Ramos (cell line): ENCODE data around the gene RNF7.
"Not testable (repeated sequence)": the region's sequence is repeated elsewhere in the genome, so short reads cannot be mapped to it uniquely, and the experiment has no call there.

Experiments used
- in situ Hi-C: fragments of 300-500 bp; cut with MboI; formaldehyde crosslinking; loops from one replicate; pipeline ENCODE4 v1.14.3; 2022; ENCODE audit warnings: low sequenced_read_pairs; ENCODE audit not compliant: unreplicated experiment

The RNF7 gene

GRCh38 chr3:141776885-141777284, 38.8 kb downstream of the RNF7 start:
- in situ Hi-C loops = no loop called here

DNA sequence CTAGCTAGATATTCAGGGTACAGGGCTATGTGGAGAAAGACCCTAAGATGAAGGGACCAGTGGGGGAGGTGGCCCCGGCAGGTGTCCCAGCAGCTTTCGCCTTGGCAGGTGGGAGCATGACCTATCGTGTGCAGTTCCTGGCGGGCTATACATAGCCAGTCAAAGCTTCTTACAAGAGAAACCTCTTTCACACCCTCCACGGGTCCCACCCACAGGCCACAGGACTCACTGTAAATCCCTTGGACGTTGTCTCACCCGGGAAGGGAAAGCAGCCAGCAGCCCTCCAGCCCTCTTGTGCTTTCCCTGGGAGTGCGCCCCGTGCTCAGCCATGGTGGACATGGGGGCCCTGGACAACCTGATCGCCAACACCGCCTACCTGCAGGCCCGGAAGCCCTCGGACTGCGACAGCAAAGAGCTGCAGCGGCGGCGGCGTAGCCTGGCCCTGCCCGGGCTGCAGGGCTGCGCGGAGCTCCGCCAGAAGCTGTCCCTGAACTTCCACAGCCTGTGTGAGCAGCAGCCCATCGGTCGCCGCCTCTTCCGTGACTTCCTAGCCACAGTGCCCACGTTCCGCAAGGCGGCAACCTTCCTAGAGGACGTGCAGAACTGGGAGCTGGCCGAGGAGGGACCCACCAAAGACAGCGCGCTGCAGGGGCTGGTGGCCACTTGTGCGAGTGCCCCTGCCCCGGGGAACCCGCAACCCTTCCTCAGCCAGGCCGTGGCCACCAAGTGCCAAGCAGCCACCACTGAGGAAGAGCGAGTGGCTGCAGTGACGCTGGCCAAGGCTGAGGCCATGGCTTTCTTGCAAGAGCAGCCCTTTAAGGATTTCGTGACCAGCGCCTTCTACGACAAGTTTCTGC, 40.1 kb downstream of the RNF7 start:
- in situ Hi-C loops = no loop called here

- in situ Hi-C loops = no loop called here
These were observed 41.6 kb downstream of the RNF7 start for GRCh38 chr3:141779667-141780066.

DNA sequence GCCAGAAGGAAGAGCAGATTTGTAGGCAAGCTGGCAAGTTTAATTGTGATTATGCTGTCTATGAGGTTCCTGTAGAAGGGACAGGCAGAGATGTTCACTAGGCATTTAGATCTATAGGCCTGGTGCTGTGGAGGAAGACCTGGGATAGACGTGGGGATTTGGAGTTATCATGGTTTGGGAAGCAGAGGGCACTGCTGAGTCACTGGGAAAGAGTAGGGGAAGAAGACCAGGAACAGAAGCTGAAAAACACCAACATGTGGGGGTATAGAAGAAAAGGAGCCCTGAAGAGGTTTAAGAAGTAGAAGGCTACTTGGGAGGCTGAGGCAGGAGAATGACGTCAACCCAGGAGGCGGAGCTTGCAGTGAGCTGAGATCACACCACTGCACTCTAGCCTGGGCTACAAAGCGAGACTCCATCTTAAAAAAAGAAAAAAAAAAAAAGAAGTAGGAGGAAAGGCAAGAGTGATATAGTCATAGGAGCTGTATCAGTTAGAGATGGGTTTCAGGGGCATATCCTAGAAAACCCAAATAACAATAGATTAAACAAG, 44.4 kb downstream of the RNF7 start:
- in situ Hi-C loops = no loop called here

- in situ Hi-C loops = no loop called here
These were observed 45.5 kb downstream of the RNF7 start for GRCh38 chr3:141783632-141784031.

GRCh38 chr3:141784096-141784495, 46.0 kb downstream of the RNF7 start:
- in situ Hi-C loops = no loop called here

DNA sequence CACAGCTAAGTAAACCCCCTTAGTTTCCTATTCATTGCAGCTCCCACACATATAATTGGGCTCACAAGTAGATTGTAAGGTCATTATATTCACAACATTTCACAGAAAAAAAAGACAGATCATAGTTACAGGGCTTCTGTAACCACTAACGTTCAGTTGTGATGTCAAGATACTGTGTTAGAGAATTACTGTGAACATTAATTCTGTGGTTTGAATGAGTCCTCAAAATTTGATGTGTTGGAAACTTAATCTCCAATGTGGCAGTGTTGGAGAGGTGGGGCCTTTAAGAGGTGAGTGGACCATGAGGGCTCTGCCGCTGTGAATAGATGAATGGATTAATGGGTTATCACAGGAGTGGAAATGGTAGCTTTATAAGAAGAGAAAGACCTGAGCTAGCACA, 46.4 kb downstream of the RNF7 start:
- in situ Hi-C loops = no loop called here

GRCh38 chr3:141788149-141788548, 50.1 kb downstream of the RNF7 start:
- in situ Hi-C loops = no loop called here

DNA sequence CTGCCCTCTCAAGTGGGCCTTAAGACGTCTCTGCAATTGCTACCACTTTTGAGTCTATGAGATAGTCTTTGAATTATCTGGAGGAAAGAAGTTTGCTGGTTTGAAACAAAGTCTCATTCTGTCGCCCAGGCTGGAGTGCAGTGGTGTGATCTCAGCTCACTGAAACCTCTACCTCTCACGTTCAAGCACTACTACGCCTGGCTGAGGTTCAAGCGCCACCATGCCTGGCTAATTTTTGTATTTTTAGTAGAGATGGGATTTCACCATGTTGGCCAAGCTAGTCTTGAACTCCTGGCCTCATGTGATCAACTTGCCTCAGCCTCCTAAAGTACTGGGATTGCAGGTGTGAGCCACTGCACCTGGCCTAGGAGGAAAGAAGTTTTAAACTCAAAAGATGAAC, 50.7 kb downstream of the RNF7 start:
- in situ Hi-C loops = not testable (repeated sequence)

DNA sequence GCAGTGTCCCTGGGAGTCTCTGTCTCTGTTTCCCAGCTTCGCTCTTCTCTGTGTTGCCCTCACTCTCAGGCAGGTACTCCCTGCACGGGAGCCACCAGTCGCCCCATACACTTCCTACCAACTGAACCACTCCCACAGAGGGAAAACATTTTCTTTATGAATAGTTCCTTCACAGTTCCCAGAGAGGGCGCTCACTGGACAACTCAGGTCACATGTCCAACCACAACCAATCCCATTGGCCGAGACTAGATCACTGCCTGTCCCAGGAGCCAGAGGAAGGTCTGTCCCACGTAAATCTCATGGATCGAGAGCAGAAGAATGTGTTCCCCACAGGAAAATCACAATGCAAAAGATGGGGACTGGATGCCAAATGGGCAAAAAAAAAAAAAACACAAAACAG, 51.2 kb downstream of the RNF7 start:
- in situ Hi-C loops = no loop called here

DNA sequence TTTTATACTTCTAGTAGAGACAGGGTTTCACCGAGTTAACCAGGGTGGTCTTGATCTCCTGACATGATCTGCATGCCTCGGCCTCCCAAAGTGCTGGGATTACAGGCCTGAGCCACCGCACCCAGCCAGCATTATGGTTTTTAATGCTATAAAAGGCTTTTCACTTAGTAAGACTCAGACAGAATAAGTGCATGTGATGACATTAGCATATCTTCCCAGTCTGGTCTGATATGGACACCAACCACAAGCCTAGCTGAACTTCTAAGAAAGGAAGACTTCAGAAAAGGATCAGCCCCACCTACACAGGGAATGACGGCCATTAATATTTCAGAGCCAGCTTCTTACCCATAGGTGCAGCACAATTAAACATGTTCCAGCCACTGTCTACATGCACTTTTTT, 52.1 kb downstream of the RNF7 start:
- in situ Hi-C loops = no loop called here

DNA sequence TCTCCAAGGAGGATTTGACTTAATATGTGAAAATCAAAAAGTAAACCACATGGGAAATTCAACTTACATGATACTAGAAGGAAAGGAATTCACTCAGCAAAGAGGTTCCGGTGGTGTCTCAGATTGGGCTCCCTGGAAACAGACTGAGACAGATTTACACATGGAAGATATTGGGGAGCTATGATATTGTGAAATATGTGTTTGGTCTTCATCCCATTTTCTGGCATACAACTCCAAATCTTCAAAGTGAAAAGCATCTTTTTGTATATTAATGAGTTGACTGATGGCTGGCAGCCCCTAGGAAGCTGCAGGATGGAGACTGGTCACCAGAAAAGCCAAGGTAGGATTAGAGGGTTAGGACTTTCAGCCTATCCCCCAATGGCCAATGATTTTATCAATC, 54.4 kb downstream of the RNF7 start:
- in situ Hi-C loops = no loop called here

GRCh38 chr3:141793476-141794260, 55.6 kb downstream of the RNF7 start:
- in situ Hi-C loops = no loop called here

DNA sequence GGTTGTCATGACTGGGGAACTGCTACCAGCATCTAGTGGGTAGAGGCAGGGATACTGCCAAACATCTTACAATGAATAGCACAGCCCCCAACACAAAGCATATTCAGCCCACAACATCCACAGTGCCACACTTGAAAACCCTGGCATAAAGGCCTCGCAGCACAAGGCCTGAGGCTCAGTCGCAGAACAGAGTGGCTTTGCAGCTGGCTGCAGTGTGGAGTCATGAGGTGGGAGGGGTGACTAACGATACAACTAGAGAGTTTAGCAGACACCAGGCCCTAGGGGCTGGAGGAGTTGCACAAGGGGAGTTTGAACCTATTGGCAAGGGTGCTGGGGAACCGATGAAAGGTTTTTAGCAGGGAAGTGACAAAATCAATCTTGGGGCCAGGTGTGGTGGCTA, 57.2 kb downstream of the RNF7 start:
- in situ Hi-C loops = no loop called here

DNA sequence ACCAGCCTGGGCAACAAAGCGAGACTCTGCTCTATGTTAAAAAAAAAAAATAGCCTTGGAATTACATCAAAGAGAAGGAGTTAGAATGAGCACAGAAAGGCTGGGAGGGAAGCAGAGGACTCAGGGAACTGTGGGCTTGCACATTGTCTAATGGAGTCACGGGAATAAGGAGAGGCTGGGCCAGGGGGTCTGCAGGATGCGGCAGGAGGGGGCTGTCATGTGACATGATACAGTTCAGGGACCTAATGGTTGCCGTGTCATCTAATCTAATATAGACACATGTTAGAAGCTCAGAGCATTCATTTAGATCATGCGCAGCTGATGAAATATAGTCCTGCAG, 57.6 kb downstream of the RNF7 start:
- in situ Hi-C loops = no loop called here

- in situ Hi-C loops = no loop called here
These were observed 58.2 kb downstream of the RNF7 start for GRCh38 chr3:141796081-141796888.
